H9 (cell line): Measurements from ENCODE around the gene TPPP. TPM values are rescaled to one million over a fixed set of nuclear protein-coding genes. Genes with fewer than 3 reads are reported as not detected.
A peak's percentile ranks its signal among the peaks of the same experiment; 100 is the strongest.
"Not testable (repeated sequence)": the region's sequence is repeated elsewhere in the genome, so short reads cannot be mapped to it uniquely, and the experiment has no call there.

ENCODE experiments used
- DNase-seq: peaks from one replicate; pipeline ENCODE4 v3.0.0-alpha.2; 2017
- H2AFZ ChIP-seq: one replicate; pipeline ENCODE4 v1.6.1; 2013; ENCODE audit warnings: mild to moderate bottlenecking, low read length, control low read depth, moderate library complexity
- H2AK5ac ChIP-seq: 2 replicates; pipeline ENCODE4 v1.6.1; 2013; ENCODE audit warnings: low read length, control low read depth, mixed read lengths; ENCODE audit not compliant: insufficient read length
- H2BK120ac ChIP-seq: one replicate; pipeline ENCODE4 v1.6.1; 2013; ENCODE audit warnings: low read depth, mild to moderate bottlenecking, low read length, control low read depth, inconsistent platforms; ENCODE audit not compliant: poor library complexity, severe bottlenecking
- H2BK12ac ChIP-seq: 2 replicates; pipeline ENCODE4 v1.6.1; 2013; ENCODE audit warnings: low read length, control low read depth, mixed read lengths, low read depth; ENCODE audit not compliant: insufficient read length
- H2BK15ac ChIP-seq: 2 replicates; pipeline ENCODE4 v1.6.1; 2013; ENCODE audit warnings: low read depth, low read length, control low read depth
- H2BK20ac ChIP-seq: one replicate; pipeline ENCODE4 v1.6.1; 2013; ENCODE audit warnings: low read depth, mild to moderate bottlenecking, low read length, control low read depth, inconsistent platforms; ENCODE audit not compliant: poor library complexity, severe bottlenecking
- H2BK5ac ChIP-seq: 2 replicates; pipeline ENCODE4 v1.6.1; 2013; ENCODE audit warnings: low read length, control low read depth, mixed read lengths; ENCODE audit not compliant: insufficient read length
- H3K14ac ChIP-seq: 2 replicates; pipeline ENCODE4 v1.6.1; 2013; ENCODE audit warnings: low read length, control low read depth; ENCODE audit not compliant: insufficient read depth
- H3K18ac ChIP-seq: 2 replicates; pipeline ENCODE4 v1.6.1; 2013; ENCODE audit warnings: low read depth, mild to moderate bottlenecking, mixed read lengths, low read length, control low read depth; ENCODE audit not compliant: insufficient read length
- H3K23ac ChIP-seq: 2 replicates; pipeline ENCODE4 v1.6.1; 2013; ENCODE audit warnings: low read length, control low read depth, mixed read lengths, low read depth; ENCODE audit not compliant: insufficient read length
- H3K23me2 ChIP-seq: 2 replicates; pipeline ENCODE4 v1.6.1; 2013; ENCODE audit warnings: low read depth, mild to moderate bottlenecking, mixed read lengths, low read length, control low read depth; ENCODE audit not compliant: insufficient read length, poor library complexity, severe bottlenecking
- H3K27ac ChIP-seq: 2 replicates; pipeline ENCODE4 v1.5.1; 2013; ENCODE audit warnings: low read length, control low read depth, mixed read lengths, low read depth; ENCODE audit not compliant: insufficient read length
- H3K27me3 ChIP-seq: 2 replicates; pipeline ENCODE4 v1.6.1; 2013; ENCODE audit warnings: low read length, control low read depth, inconsistent platforms; ENCODE audit not compliant: insufficient read depth
- H3K4ac ChIP-seq: 2 replicates; pipeline ENCODE4 v1.6.1; 2013; ENCODE audit warnings: low read depth, mild to moderate bottlenecking, control low read depth, inconsistent platforms, low read length, moderate library complexity
- H3K4me1 ChIP-seq: 2 replicates; pipeline ENCODE4 v1.6.1; 2013; ENCODE audit warnings: low read length, control low read depth, inconsistent platforms; ENCODE audit not compliant: insufficient read depth
- H3K4me2 ChIP-seq: 2 replicates; pipeline ENCODE4 v1.6.1; 2013; ENCODE audit warnings: low read length, control low read depth, mixed read lengths; ENCODE audit not compliant: insufficient read length, insufficient read depth
- H3K56ac ChIP-seq: 2 replicates; pipeline ENCODE4 v1.6.1; 2013; ENCODE audit warnings: low read depth, mild to moderate bottlenecking, mixed read lengths, low read length, control low read depth; ENCODE audit not compliant: insufficient read length
- H3K79me1 ChIP-seq: 2 replicates; pipeline ENCODE4 v1.6.1; 2013; ENCODE audit warnings: low read depth, mild to moderate bottlenecking, moderate library complexity, low read length, control low read depth, inconsistent platforms; ENCODE audit not compliant: insufficient read depth, poor library complexity, severe bottlenecking
- H3K79me2 ChIP-seq: 2 replicates; pipeline ENCODE4 v1.6.1; 2013; ENCODE audit warnings: low read length, control low read depth, inconsistent platforms; ENCODE audit not compliant: insufficient read depth
- H3K9ac ChIP-seq: 2 replicates; pipeline ENCODE4 v1.6.1; 2013; ENCODE audit warnings: low read length, control low read depth, mixed read lengths; ENCODE audit not compliant: insufficient read length; ENCODE audit errors: extremely low read depth
- H3K9me3 ChIP-seq: one replicate; pipeline ENCODE4 v1.6.1; 2013; ENCODE audit warnings: low read depth, low read length, inconsistent platforms; ENCODE audit not compliant: control insufficient read depth
- H3T11ph ChIP-seq: one replicate; pipeline ENCODE4 v1.6.1; 2013; ENCODE audit warnings: mild to moderate bottlenecking, low read length, control low read depth, inconsistent platforms
- H4K20me1 ChIP-seq: one replicate; pipeline ENCODE4 v1.6.1; 2013; ENCODE audit not compliant: control insufficient read depth, insufficient read length, insufficient read depth
- H4K5ac ChIP-seq: 2 replicates; pipeline ENCODE4 v1.6.1; 2013; ENCODE audit warnings: low read depth, mild to moderate bottlenecking, mixed read lengths, low read length, control low read depth; ENCODE audit not compliant: insufficient read length
- H4K8ac ChIP-seq: replicated peaks from 2 replicates; pipeline ENCODE4 v1.6.1; 2013; ENCODE audit warnings: low read length, control low read depth, mixed read lengths, low read depth; ENCODE audit not compliant: insufficient read length
- H4K91ac ChIP-seq: 2 replicates; pipeline ENCODE4 v1.6.1; 2013; ENCODE audit warnings: low read depth, mild to moderate bottlenecking, moderate library complexity, mixed read lengths, low read length, control low read depth; ENCODE audit not compliant: insufficient read length
- H3K27ac Mint-ChIP-seq, 3 experiments: 2 replicates in 2 of 3; 3 replicates in 1 of 3; pipeline ENCODE4 v1.8.0; 2020 to 2021; ENCODE audit warnings: mixed read lengths in 3 of 3, mild to moderate bottlenecking in 1 of 3, moderate library complexity in 1 of 3
- H3K27me3 Mint-ChIP-seq: 2 replicates; pipeline ENCODE4 v1.8.0; 2021; ENCODE audit warnings: low read depth, mild to moderate bottlenecking, moderate library complexity, mixed read lengths
- H3K36me3 Mint-ChIP-seq, 3 experiments: 2 replicates in 2 of 3; 3 replicates in 1 of 3; pipeline ENCODE4 v1.8.0; 2020 to 2021; ENCODE audit warnings: low read depth in 3 of 3, mixed read lengths in 3 of 3; ENCODE audit not compliant: insufficient read depth in 1 of 3
- H3K4me1 Mint-ChIP-seq, 2 experiments: 2 replicates each; pipeline ENCODE4 v1.8.0; 2020; ENCODE audit warnings: mixed read lengths in 2 of 2
- H3K4me3 Mint-ChIP-seq, 2 experiments: 2 replicates in 1 of 2; 3 replicates in 1 of 2; pipeline ENCODE4 v1.8.0; 2020 to 2021; ENCODE audit warnings: mild to moderate bottlenecking in 2 of 2, mixed read lengths in 2 of 2, moderate library complexity in 1 of 2
- H3K9me3 Mint-ChIP-seq, 2 experiments: 2 replicates in 1 of 2; 3 replicates in 1 of 2; pipeline ENCODE4 v1.8.0; 2020; ENCODE audit warnings: mild to moderate bottlenecking in 2 of 2, mixed read lengths in 2 of 2, moderate library complexity in 1 of 2
- WGBS: extraction: QIAGEN DNeasy Blood & Tissue Kit; methylation state at CpG from one replicate; pipeline ENCODE4 v1.1.7; 2013; ENCODE audit warnings: missing lambda C conversion rate, low lambda C conversion rate, mixed read lengths; ENCODE audit not compliant: insufficient read length; ENCODE audit errors: extremely low coverage; 5-methylcytosine and 5-hydroxymethylcytosine counted together
- total RNA-seq: library from RNA; stranded (reverse); gene quantifications from 2 replicates; pipeline ENCODE4 v1.2.1, GENCODE V29; 2021

TPPP gene
- total RNA-seq, 1 experiment from 2014 or later = 0.44 TPM

- not testable (repeated sequence) for H4K91ac ChIP-seq, DNase-seq, H3K27me3 ChIP-seq, H3K27ac ChIP-seq, H3K4me2 ChIP-seq, H2BK5ac ChIP-seq, H2BK120ac ChIP-seq, H3K4me1 ChIP-seq, H3K4me1 Mint-ChIP-seq, H3K9me3 Mint-ChIP-seq, H3T11ph ChIP-seq, H2AFZ ChIP-seq, H2AK5ac ChIP-seq, H2BK20ac ChIP-seq, H2BK12ac ChIP-seq, H3K18ac ChIP-seq, H3K36me3 Mint-ChIP-seq, H3K4ac ChIP-seq, H3K4me3 Mint-ChIP-seq, H3K56ac ChIP-seq, H3K9me3 ChIP-seq, H3K14ac ChIP-seq, H3K79me2 ChIP-seq, H4K5ac ChIP-seq, H4K20me1 ChIP-seq, H3K9ac ChIP-seq, H3K27ac Mint-ChIP-seq, H3K23ac ChIP-seq, H2BK15ac ChIP-seq, H4K8ac ChIP-seq, H3K23me2 ChIP-seq, H3K79me1 ChIP-seq
- peaks cover 40% of the 10 kb centered on the region for H3K27me3 Mint-ChIP-seq
- no CpG with 5 or more reads among the region's 13 CpGs for WGBS
Observed at GRCh38 chr5:695475-695874, 2.3 kb upstream of the TPPP start.

GRCh38 chr5:694042-694431 lies 885 bp upstream of the TPPP start:
- H3K36me3 Mint-ChIP-seq, H3K27ac ChIP-seq, H2BK120ac ChIP-seq, H2BK5ac ChIP-seq, H3K9ac ChIP-seq, H2BK20ac ChIP-seq, H3K23me2 ChIP-seq, H4K91ac ChIP-seq, H3K4me1 ChIP-seq, H2BK12ac ChIP-seq, H2AFZ ChIP-seq, H3K27me3 ChIP-seq, H4K8ac ChIP-seq, H3K18ac ChIP-seq, H3K9me3 Mint-ChIP-seq, H3K56ac ChIP-seq, H2AK5ac ChIP-seq, H3K4ac ChIP-seq, H3K4me3 Mint-ChIP-seq, H3K9me3 ChIP-seq, H3K14ac ChIP-seq, H3K27ac Mint-ChIP-seq, H3T11ph ChIP-seq, H3K23ac ChIP-seq, H2BK15ac ChIP-seq, H3K79me2 ChIP-seq, H4K5ac ChIP-seq, H4K20me1 ChIP-seq, H3K79me1 ChIP-seq, H3K4me2 ChIP-seq, H3K4me1 Mint-ChIP-seq: not testable (repeated sequence)
- peaks cover 28% of the 10 kb centered on the region for H3K27me3 Mint-ChIP-seq
- peak; percentile 25 for DNase-seq
- WGBS = no CpG with 5 or more reads among the region's 22 CpGs
